K562 (cell line): ENCODE measurements around the gene C4A. TPM values are rescaled to one million over a fixed set of nuclear protein-coding genes. Genes with fewer than 3 reads are reported as not detected.
A peak's percentile ranks its signal among the peaks of the same experiment; 100 is the strongest.

ENCODE experiments used
- CBFA2T3 ChIP-seq: fragments of 450-650 bp; IDR thresholded peaks from 2 replicates; pipeline ENCODE4 v1.6.1; 2017
- CHD4 ChIP-seq: fragments of 200-600 bp; sonication (generic); IDR thresholded peaks from 3 replicates; pipeline ENCODE4 v1.6.1; 2012; ENCODE audit warnings: low read depth, mild to moderate bottlenecking, mixed read lengths, low read length, inconsistent platforms; ENCODE audit not compliant: insufficient read depth, insufficient replicate concordance, poor library complexity, severe bottlenecking
- CLOCK ChIP-seq: fragments of 250-450 bp; sonication (Bioruptor Pico); IDR thresholded peaks from 2 replicates; pipeline ENCODE4 v1.4.0; 2020; ENCODE audit warnings: mild to moderate bottlenecking, moderate library complexity, borderline replicate concordance
- HSF4 ChIP-seq: fragments of 250-450 bp; sonication (Bioruptor Pico); IDR thresholded peaks from 2 replicates; pipeline ENCODE4 v2.1.2; 2022; ENCODE audit warnings: mild to moderate bottlenecking, moderate library complexity, borderline replicate concordance
- LARP7 ChIP-seq: fragments of 450-650 bp; IDR thresholded peaks from 2 replicates; pipeline ENCODE4 v1.6.1; 2016
- MLLT1 ChIP-seq, 2 experiments: fragments of 450-650 bp; IDR thresholded peaks; 2 replicates each; pipeline ENCODE4 v1.6.1; 2016
- NKRF ChIP-seq: fragments of 450-650 bp; IDR thresholded peaks from 2 replicates; pipeline ENCODE4 v1.6.1; 2016; ENCODE audit warnings: borderline replicate concordance
- NR3C1 ChIP-seq: sonication (generic); formaldehyde crosslinking; IDR thresholded peaks from 2 replicates; pipeline ENCODE4 v1.8.1; 2022; ENCODE audit warnings: missing genetic modification reagents
- NUFIP1 ChIP-seq: fragments of 450-650 bp; IDR thresholded peaks from 2 replicates; pipeline ENCODE4 v1.6.1; 2018; ENCODE audit not compliant: partially characterized antibody
- TCFL5 ChIP-seq: fragments of 250-450 bp; sonication (Bioruptor Pico); conservative IDR thresholded peaks from 2 replicates; pipeline ENCODE4 v1.6.1; 2021; ENCODE audit warnings: mild to moderate bottlenecking, moderate library complexity, matching md5 sums
- TFE3 ChIP-seq: fragments of 450-650 bp; formaldehyde crosslinking; IDR thresholded peaks from 2 replicates; pipeline ENCODE4 v1.4.0; 2020; ENCODE audit warnings: mild to moderate bottlenecking, mixed read lengths
- YBX1 ChIP-seq: fragments of 450-650 bp; IDR thresholded peaks from 2 replicates; pipeline ENCODE4 v1.7.1; 2016; ENCODE audit warnings: mild to moderate bottlenecking
- ZFP91 ChIP-seq: sonication (generic); formaldehyde crosslinking; IDR thresholded peaks from 2 replicates; pipeline ENCODE4 v1.8.0; 2022; ENCODE audit warnings: mild to moderate bottlenecking, missing genetic modification reagents
- ZKSCAN8 ChIP-seq: fragments of 200-800 bp; sonication (Bioruptor generic); IDR thresholded peaks from 2 replicates; pipeline ENCODE4 v1.6.1; 2016; ENCODE audit warnings: missing genetic modification characterization, missing compliant biosample characterization
- ZNF174 ChIP-seq: fragments of 250-450 bp; sonication (Bioruptor Pico); IDR thresholded peaks from 2 replicates; pipeline ENCODE4 v1.4.0; 2020; ENCODE audit warnings: mild to moderate bottlenecking
- polyA plus RNA-seq, 8 experiments: library from polyadenylated mRNA; depleted of rRNA in 4 of 8; stranded (reverse) in 5 of 8; unstranded in 3 of 8; fragments of >200 nt; fragmentation: Nextera tagmentation in 2 of 8; fragmentation: Illumina TruSeq in 1 of 8; extraction: Ambion mirVana in 2 of 8; extraction: Trizol in 1 of 8; gene quantifications; 2 replicates each; pipeline versions ENCODE4 v1.2.1 to v1.2.3, GENCODE V29; 2011 to 2014; ENCODE audit warnings: inconsistent platforms in 1 of 8, missing spikeins in 1 of 8
- total RNA-seq, 7 experiments: library from RNA; depleted of rRNA in 6 of 7; stranded (reverse); fragments of >200 nt in 6 of 7; fragmentation: Illumina TruSeq in 2 of 7; extraction: Trizol in 2 of 7; gene quantifications; 2 replicates each; pipeline versions ENCODE4 v1.2.1 to v1.2.3, GENCODE V29; 2011 to 2021; ENCODE audit warnings: low replicate concordance in 1 of 7

The C4A gene
- total and polyA plus RNA-seq, 9 of the 15 experiments (the other 6 are each of a cell fraction or from before 2014, with no cell fraction given), result 0.27 to 7.6 (median 5.0) TPM

GRCh38 chr6:31958741-31959739, 22.8 kb upstream of the C4A start, which contains the start of the genes NELFE and SKIC2 (continued):
- TF ChIP-seq HSF4 (CRISPR knock-in tag) (peak; percentile 61; the same call in 1 of the 2 replicates), NKRF (peak; percentile 98), CLOCK (CRISPR knock-in tag) (no peak), YBX1 (no peak), NR3C1 (no peak), ZFP91 (no peak), ZNF174 (CRISPR knock-in tag) (0 out of 2 replicates have a peak, but pooled peaks have one; percentile 47), MLLT1 (IDR thresholded peaks at IDR 0.05) (peak; percentile 68 to 71; a peak in 3 of 4 replicates), TCFL5 (CRISPR knock-in tag) (peak; percentile 81), CBFA2T3 (peak; percentile 46), NUFIP1 (peak; percentile 61), TFE3 (no peak), LARP7 (peak; percentile 86), ZKSCAN8 (CRISPR knock-in tag) (no peak), CHD4 (no peak)
